Measurements from ENCODE around the gene DSCAML1.

Gene DSCAML1

GRCh38 chr11:117796872-117797529 lies at the start of gene DSCAML1:
TSS of gene DSCAML1 (minus strand) at chr11:117797216. CDS start at chr11:117797079, 137 bp downstream.
- no peak for DNase-seq (ENCODE audit: low read depth)

- no peak for DNase-seq (ENCODE audit: low read depth)
Measured at GRCh38 chr11:117843666-117844484, 46.9 kb upstream of the DSCAML1 start.

- DNase-seq (ENCODE audit: low read depth), result no peak
Measured at GRCh38 chr11:117842131-117842941, 45.3 kb upstream of the DSCAML1 start.

- no peak for DNase-seq (ENCODE audit: low read depth)
Measured at GRCh38 chr11:117841551-117842031, 44.6 kb upstream of the DSCAML1 start.

- no peak for DNase-seq (ENCODE audit: low read depth)
Measured at GRCh38 chr11:117840881-117841550, 44.0 kb upstream of the DSCAML1 start.

- no peak for DNase-seq (ENCODE audit: low read depth)
Measured at GRCh38 chr11:117839936-117840813, 43.2 kb upstream of the DSCAML1 start.

GRCh38 chr11:117839380-117839881 lies 42.4 kb upstream of the DSCAML1 start:
- no peak for DNase-seq (ENCODE audit: low read depth)

GRCh38 chr11:117838901-117839300 lies 41.9 kb upstream of the DSCAML1 start:
- no peak for DNase-seq (ENCODE audit: low read depth)

GRCh38 chr11:117837791-117838190 lies 40.8 kb upstream of the DSCAML1 start:
- no peak for DNase-seq (ENCODE audit: low read depth)

GRCh38 chr11:117837070-117837776 lies 40.2 kb upstream of the DSCAML1 start:
- DNase-seq (ENCODE audit: low read depth), result no peak

GRCh38 chr11:117836077-117836960 lies 39.3 kb upstream of the DSCAML1 start:
- DNase-seq (ENCODE audit: low read depth), result no peak

- DNase-seq (ENCODE audit: low read depth), result no peak
Measured at GRCh38 chr11:117835576-117835975, 38.6 kb upstream of the DSCAML1 start.

- no peak for DNase-seq (ENCODE audit: low read depth)
Measured at GRCh38 chr11:117834838-117835443, 37.9 kb upstream of the DSCAML1 start.

GRCh38 chr11:117834068-117834810 lies 37.2 kb upstream of the DSCAML1 start:
- no peak for DNase-seq (ENCODE audit: low read depth)

GRCh38 chr11:117833401-117833891 lies 36.4 kb upstream of the DSCAML1 start:
- DNase-seq (ENCODE audit: low read depth), result no peak

GRCh38 chr11:117832511-117832910 lies 35.5 kb upstream of the DSCAML1 start:
- DNase-seq (ENCODE audit: low read depth), result no peak

GRCh38 chr11:117831661-117832415 lies 34.8 kb upstream of the DSCAML1 start:
- no peak for DNase-seq (ENCODE audit: low read depth)
